GM18951 (cell line): Measurements from ENCODE around the gene TRPM8.

Experiments
- POLR2A ChIP-seq: IDR thresholded peaks from 4 replicates; pipeline ENCODE4 v1.6.1; 2011; ENCODE audit warnings: mild to moderate bottlenecking; ENCODE audit not compliant: insufficient read length, insufficient read depth; ENCODE audit errors: extremely low read depth
- in situ Hi-C: fragments of 300-500 bp; cut with MboI; formaldehyde crosslinking; loops from one replicate; pipeline ENCODE4 v1.12.0; 2022; ENCODE audit warnings: low sequenced_read_pairs, mixed read lengths, inconsistent platforms; ENCODE audit not compliant: unreplicated experiment

Gene TRPM8

DNA sequence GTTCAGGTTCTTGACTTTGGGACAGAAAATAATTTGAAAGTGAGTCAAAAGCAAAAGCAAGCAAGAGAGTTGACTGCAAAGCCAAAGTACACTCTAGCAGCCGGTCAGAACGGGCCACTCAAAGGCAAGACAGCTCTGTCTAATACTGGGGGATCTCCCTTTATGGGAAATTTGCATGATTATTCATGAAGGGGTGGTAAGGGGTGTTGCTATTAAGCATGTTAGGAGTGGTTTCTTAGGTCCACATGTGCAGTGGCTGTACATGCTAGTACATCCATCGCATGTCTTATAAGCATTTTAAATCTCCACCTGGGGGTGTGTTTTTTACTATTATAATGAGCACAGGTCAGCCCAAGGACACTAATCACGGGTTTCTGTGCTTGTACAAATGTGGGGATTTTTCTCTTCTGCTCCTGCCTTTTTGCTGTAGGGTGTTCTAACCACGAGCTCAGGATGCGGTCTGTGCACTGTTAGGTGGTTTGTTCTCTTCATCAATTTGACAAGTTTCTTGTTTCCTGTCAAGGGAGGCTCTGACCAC, 73.2 kb downstream of the TRPM8 start:
- no peak for TF ChIP-seq POLR2A
- in situ Hi-C loops = no loop called here

DNA sequence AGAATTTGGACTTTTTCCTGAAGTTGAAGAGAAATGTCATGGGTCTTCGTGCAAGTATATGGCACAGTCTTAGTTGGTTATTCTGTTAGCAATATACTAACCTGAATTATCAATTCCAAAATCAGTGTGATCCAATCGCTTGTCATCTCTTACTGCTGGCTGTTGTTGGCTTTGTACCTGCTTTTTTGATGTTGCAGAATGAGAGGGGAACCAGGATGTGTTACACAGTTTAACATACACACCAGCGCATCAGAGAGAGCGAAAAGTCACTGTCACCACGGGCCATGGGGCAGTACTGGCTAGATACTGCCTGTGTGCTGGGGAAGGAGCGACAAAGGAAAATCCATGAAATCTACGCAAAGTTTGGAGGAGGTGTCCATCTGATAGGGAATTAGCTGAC, 74.0 kb downstream of the TRPM8 start:
- TF ChIP-seq POLR2A = no peak
- in situ Hi-C loops = no loop called here

DNA sequence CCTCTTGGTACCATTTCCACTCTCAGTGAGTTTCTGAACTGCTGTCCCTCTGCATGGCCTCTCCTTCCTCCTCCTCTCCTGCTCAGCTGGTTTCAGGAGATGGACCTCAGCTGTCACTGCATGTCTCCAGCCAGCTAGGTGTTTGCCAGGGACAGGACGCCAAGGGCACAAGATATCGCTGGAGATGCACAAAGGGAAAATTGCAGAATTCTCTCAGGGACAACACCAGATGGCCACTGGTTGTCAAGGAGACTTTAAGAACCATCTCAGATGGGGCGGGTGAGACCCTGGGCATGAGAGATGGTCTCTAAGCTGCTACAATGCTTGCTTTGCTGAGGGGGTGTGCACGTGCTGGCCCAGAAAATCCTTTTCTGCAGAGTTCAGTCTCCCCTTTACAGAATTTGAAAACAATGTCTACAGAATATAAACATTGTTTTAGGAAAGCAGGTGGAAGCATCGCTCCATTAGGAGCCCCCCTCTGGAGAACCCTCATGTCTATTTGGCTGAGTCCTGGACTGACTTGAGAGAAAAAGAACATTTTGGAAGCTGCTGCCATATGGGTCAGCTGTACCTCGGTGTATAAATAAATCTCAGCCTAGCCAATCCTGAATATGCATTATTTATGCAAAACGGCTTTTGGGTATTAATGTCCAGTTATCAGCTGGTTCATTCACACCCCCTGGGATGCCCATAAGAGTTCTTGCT, 75.5 kb downstream of the TRPM8 start:
- TF ChIP-seq POLR2A = no peak
- in situ Hi-C loops = no loop called here

DNA sequence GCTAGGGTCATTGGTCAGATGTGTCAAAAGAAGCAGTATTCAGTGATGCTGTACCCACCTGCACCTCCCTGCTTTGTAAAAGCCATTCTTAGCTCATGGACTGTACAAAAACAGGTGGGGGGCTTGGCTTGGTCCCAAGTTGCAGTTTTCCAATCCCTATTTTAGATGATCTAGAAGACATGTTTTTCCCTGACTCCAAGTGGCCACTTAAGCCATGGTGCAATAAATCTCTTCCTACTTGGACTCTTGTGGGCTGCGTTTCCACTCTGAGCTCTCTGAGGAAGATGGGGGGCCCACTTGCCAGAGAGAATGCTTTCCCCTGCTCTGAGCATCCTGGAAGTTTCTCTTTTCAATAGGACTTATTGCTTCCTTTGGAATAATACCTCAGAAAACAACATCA, 76.3 kb downstream of the TRPM8 start:
- no peak for TF ChIP-seq POLR2A
- in situ Hi-C loops = no loop called here

DNA sequence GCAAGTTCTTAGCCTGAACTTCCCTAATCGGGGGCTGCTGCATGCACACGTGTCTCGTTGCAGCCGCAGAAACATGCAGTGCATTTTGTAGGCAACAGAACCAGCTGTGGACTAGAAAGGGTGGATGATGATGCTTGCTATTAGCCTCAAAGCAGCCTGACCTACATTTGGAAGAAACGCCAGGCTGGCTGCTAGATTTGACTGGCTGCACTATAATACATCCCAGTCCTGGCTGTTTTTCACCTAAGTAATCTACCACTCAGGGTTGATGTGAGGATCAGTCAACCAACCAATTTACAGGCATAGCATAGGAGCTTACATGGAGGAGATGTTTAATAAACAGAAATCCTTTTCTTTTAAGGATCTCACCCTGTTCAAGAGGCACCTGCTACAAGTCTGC, 77.0 kb downstream of the TRPM8 start:
- TF ChIP-seq POLR2A = no peak
- in situ Hi-C loops = no loop called here

DNA sequence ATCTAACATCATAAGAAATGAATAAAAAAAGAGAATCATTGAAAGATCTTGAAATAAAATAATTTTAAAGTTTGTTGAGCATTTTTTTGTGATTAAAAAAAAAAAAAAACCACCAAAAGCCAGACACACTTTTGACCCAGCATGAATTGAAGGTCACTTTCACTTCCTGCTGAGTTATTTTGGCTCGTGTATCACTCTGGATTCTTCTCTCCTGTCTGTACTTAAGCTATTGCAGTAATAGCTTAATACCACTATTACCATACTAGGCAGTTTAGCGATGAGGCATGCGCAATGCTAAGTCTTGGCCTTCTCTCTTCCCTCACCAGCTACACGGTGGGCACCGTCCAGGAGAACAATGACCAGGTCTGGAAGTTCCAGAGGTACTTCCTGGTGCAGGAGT, 78.8 kb downstream of the TRPM8 start:
- TF ChIP-seq POLR2A = no peak
- in situ Hi-C loops = no loop called here

DNA sequence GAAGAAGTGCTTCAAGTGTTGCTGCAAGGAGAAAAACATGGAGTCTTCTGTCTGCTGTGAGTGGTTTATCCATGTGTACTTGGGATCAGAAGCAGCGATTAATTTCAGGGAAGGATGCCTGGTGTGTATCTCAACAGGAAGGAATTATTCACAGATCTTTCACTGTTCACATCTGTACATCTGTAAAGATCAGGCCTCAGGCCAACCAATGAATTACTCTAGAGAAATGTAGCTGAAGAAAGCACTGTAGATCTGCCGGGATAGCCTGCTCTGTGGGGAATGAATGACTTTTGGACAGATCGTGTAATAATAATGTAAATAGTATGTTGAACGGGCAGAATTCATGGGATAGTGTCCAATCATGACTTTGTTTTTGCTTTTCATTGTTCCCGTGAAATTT, 79.3 kb downstream of the TRPM8 start:
- in situ Hi-C loops = no loop called here
- no peak for TF ChIP-seq POLR2A

DNA sequence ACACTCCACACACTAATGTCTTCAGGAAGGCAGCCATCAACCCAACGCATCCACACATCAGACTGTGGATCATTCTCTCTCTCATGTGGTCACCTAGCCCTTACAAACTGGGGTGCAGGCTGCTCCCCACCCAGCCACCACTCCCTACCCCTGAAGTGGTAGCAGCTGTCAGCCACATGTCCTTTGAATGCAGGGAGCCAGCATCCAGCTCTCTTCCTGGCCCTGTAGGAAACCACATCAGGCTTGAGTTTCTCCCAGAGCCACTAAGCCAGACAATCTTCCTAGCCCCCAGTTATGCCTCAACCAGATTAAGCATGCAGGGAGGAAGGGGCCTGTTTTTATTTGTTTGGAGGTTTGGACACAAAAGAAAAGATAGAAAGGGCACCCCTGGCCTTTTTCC, 80.5 kb downstream of the TRPM8 start:
- no peak for TF ChIP-seq POLR2A
- in situ Hi-C loops = no loop called here

DNA sequence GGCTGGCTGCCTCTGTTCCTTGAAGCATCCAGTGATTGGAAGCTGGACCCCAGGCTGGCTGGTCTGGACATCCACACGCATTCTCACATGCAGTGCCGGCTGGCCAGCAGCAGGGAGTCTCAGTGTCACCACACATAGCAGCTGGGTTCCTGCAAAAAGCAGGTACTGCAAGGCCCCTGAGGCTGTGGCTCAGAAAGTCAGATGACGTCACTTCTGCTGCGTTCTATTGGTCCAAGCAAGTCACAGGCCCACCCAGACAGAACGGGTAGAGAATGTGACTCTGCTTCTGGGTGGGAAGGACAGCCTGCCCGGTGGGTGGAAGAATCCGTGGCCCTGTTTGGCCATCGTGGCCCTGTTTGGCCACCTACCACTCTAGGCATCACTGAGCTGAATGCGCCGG, 82.0 kb downstream of the TRPM8 start:
- TF ChIP-seq POLR2A = no peak
- in situ Hi-C loops = no loop called here

DNA sequence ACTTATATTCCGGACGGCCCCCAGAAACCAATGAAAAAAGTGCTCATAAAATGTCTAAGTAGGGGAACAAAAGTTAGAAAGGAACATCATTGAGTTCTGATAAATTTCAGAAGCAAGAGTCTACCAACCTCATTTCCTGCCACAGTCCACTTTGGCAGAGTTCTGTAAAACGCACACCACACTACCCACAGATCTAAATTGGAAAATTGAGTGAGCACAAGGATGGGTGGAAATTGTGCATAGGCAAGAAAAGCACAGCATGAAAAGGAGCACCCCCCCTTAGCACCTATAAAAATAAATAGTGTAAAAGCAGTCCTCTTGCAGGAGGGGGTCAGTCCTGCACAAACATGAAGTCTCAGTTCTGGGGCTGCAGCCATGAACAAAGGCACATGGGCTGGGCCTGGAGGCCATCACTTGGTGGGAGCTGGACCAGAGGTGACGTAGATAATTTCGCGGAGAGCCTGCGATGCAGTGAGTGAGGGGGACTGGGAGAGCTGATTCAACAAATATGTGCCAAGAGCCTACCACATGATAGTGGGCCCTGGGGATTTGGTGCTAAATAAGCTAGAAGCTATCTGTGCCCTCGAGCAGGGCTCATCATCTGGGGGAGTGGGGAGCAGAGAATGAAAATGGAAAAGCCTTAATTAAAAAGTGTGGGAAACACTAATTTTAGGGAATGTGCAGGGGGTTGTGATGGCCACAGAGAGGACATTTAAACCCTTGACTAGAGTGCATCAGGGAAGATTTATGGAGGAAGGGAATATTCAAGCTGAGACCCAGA, 84.4 kb downstream of the TRPM8 start:
- no peak for TF ChIP-seq POLR2A
- in situ Hi-C loops = no loop called here

DNA sequence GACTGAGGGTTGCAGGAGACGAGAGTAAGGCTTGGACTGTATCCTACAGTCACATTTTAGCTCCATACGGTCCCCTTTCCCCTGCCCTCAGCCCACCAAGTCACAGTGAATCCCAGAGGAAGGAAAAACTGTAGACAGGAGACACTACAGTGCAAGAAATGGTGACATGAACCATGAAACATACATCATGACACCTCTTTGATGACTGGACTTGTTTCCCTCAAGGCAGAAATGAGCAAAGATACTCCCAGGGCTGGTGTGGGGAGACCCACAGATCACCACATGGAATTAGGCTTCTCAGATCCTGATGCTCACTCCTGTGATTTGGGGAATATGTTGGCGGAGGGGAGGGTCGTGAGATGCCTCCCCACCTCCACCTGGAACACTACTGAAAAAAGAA, 85.1 kb downstream of the TRPM8 start:
- no peak for TF ChIP-seq POLR2A
- in situ Hi-C loops = no loop called here

DNA sequence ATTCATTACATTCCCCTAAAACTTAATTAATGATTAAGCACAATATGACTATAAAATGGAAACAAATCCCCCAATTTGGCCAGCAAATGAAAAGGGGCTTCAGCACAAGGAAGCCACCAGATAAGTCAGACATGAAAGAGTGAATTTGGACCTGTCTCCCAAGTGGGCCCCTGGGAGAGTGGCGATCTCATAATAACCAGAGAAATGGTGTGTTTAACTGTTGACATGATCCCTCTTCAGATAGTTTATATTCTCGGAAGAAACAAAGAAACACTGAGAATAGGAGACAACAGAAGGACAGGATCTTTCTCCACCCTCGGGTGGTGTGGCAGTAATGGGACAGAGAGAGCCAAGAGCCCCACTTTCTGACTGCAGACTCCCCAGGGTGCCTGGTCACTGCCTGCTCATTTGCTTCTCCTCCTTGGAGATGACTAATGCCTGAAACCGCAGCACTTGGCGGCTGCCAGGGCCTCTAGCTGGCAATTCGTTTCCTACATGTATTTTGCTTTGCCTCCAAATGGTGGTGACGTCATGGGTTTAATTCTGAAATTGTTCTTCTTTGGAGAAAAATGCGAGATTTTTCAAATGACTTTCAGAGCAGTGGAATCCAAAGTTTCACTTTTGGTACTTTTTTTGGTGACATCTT, 86.9 kb downstream of the TRPM8 start:
- no peak for TF ChIP-seq POLR2A
- in situ Hi-C loops = no loop called here

DNA sequence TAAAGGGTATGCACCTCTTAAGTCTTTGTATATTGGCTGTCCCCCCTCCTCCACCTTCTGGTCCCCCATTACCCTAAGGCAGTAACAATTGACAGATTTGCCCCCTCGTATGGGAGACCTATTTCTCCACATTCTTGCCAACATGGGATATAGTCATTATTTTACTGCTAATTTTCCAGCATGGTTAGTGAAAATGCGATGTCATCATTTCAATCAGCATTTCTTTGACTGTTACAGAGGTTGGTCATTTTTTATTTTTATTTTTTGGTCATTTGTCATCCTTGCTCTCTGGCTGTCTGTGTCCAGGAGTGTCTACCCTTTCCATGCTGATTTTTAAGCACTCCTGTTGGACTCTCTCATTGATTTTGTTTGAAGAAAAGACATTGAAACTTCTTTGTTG, 88.0 kb downstream of the TRPM8 start:
- in situ Hi-C loops = no loop called here
- TF ChIP-seq POLR2A = no peak
